Coronary artery (tissue), 2 donors: ENCODE data around the gene ERAP2.

Experiments used
- DNase-seq: peaks from one replicate; pipeline ENCODE4 v3.0.0-alpha.2; 2017; ENCODE audit warnings: low spot score
- H3K27ac ChIP-seq, 2 donors: fragments of 200-600 bp; sonication (generic); one replicate each; pipeline ENCODE4 v1.5.1; 2016 to 2019
- H3K4me3 ChIP-seq: fragments of 200-600 bp; sonication (generic); 2 replicates; pipeline ENCODE4 v1.5.1; 2016; ENCODE audit warnings: mild to moderate bottlenecking, moderate library complexity
- CTCF ChIP-seq: fragments of 200-600 bp; sonication (generic); IDR thresholded peaks from one replicate; pipeline ENCODE4 v1.5.1; 2019; ENCODE audit warnings: antibody characterized with exemption

The ERAP2 gene

GRCh38 chr5:96881511-96882115, 5.3 kb downstream of the ERAP2 start:
- TF ChIP-seq CTCF = no peak
- Histone ChIP-seq H3K27ac (no peak overlapping the region), H3K4me3 (no peak overlapping the region)
- no peak for DNase-seq

GRCh38 chr5:96883871-96884270, 7.6 kb downstream of the ERAP2 start:
- DNase-seq = no peak
- no peak overlapping the region for H3K4me3 ChIP-seq
- no peak for TF ChIP-seq CTCF
- no peak overlapping the region for H3K27ac ChIP-seq

DNA sequence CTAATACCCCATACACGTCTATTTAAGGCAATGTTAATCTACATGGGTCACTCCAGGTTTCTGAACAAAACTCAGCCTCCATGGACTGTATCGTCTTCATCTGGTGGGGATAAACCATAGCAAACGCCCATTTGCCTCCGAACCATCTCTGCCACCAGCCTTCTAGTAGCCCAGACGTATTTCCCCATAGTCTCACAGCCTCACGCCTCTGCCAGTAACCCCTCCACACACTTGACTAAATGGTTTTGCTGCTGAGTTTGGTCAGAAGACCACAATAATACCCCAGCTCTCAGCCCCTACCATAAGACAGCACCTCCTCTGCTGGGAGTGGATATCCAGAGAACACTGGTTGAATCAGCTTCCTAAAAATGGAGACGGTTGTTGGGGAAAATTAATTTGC, 8.7 kb downstream of the ERAP2 start:
- Histone ChIP-seq H3K4me3 (no peak overlapping the region), H3K27ac (no peak overlapping the region)
- no peak for TF ChIP-seq CTCF
- DNase-seq = no peak

- no peak for DNase-seq
- no peak for TF ChIP-seq CTCF
- Histone ChIP-seq H3K27ac (no peak overlapping the region), H3K4me3 (no peak overlapping the region)
Observed at GRCh38 chr5:96885518-96886338, 9.4 kb downstream of the ERAP2 start.

GRCh38 chr5:96893342-96893741, 17.0 kb downstream of the ERAP2 start:
- no peak overlapping the region for H3K27ac ChIP-seq
- DNase-seq = no peak
- no peak overlapping the region for H3K4me3 ChIP-seq
- no peak for TF ChIP-seq CTCF

- Histone ChIP-seq H3K4me3 (no peak overlapping the region), H3K27ac (no peak overlapping the region)
- no peak for TF ChIP-seq CTCF
- no peak for DNase-seq
Observed at GRCh38 chr5:96896276-96896675, 20.0 kb downstream of the ERAP2 start.

- TF ChIP-seq CTCF = no peak
- DNase-seq = no peak
- Histone ChIP-seq H3K4me3 (no peak overlapping the region), H3K27ac (no peak overlapping the region)
Observed at GRCh38 chr5:96896806-96897205, 20.5 kb downstream of the ERAP2 start.
